HCT116 (cell line): ENCODE data around the gene CAMK2D. TPM values are rescaled to one million over a fixed set of nuclear protein-coding genes. Genes with fewer than 3 reads are reported as not detected.

ENCODE experiments used
- ATAC-seq: fragments of 200-7000 bp; cut with Tn5 transposase; 2 replicates; pipeline ENCODE4 v1.9.1; 2020; ENCODE audit warnings: mild to moderate bottlenecking, moderate library complexity
- BruUV-seq: library from RNA; stranded (reverse); fragments of 400-500 nt; replicated peaks from 2 replicates; lab custom pipeline; 2021; lab: Mats Ljungman, UMichigan
- CTCF ChIA-PET: fragments of 300-600 bp; sonication (Branson Sonifier 250); formaldehyde crosslinking; loops from one replicate; lab custom pipeline; 2021; ENCODE audit warnings: antibody characterized with exemption; lab: Charles Lee
- POLR2A ChIA-PET: fragments of 300-600, 350-600 bp; sonication (Branson Sonifier 250); formaldehyde crosslinking; loops from one replicate; lab custom pipeline; 2021; ENCODE audit warnings: antibody characterized with exemption; lab: Charles Lee
- RAD21 ChIA-PET, 2 experiments: fragments of 300-600 bp; sonication (Branson Sonifier 250); formaldehyde crosslinking; loops; one replicate each; lab custom pipeline; 2023; ENCODE audit warnings: low total read pairs in 2 of 2; ENCODE audit not compliant: uncharacterized antibody in 2 of 2, unreplicated experiment in 2 of 2, low non-redundant PET in 1 of 2; lab: Charles Lee
- DNase-seq: peaks from one replicate; pipeline ENCODE4 v3.0.0-alpha.2; 2010; ENCODE audit warnings: low read depth, low spot score
- H2AFZ ChIP-seq: fragments of 200-600 bp; shearing (Covaris generic), sonication (generic); 2 replicates; pipeline ENCODE4 v1.6.1; 2017; ENCODE audit warnings: low read depth, mixed run types, mixed read lengths, antibody characterized with exemption, low read length; ENCODE audit not compliant: poor library complexity, severe bottlenecking
- H3K27ac ChIP-seq: 2 replicates; pipeline ENCODE4 v1.5.1; 2012; ENCODE audit warnings: low read depth, low read length
- H3K27me3 ChIP-seq: fragments of 200-600 bp; sonication (generic); 2 replicates; pipeline ENCODE4 v1.6.1; 2016; ENCODE audit warnings: mixed run types, low read length, mixed read lengths; ENCODE audit not compliant: insufficient read depth
- H3K36me3 ChIP-seq, 2 experiments: fragments of 200-500 bp in 1 of 2; fragments of 200-600 bp in 1 of 2; sonication (Bioruptor generic) in 1 of 2; sonication (generic) in 1 of 2; 2 replicates each; pipeline versions ENCODE4 v1.5.1 to v1.6.1; 2014 to 2016; ENCODE audit warnings: low read length in 2 of 2, inconsistent platforms in 1 of 2, mixed read lengths in 1 of 2, mixed run types in 1 of 2; ENCODE audit not compliant: insufficient read depth in 2 of 2, control insufficient read depth in 1 of 2
- H3K4me1 ChIP-seq, 2 experiments: fragments of 200-600 bp in 1 of 2; sonication (generic) in 1 of 2; 2 replicates each; pipeline versions ENCODE4 v1.5.1 to v1.6.1; 2012 to 2017; ENCODE audit warnings: low read length in 2 of 2, inconsistent platforms in 1 of 2, mild to moderate bottlenecking in 1 of 2, mixed read lengths in 1 of 2, mixed run types in 1 of 2, moderate library complexity in 1 of 2; ENCODE audit not compliant: insufficient read depth in 2 of 2, control insufficient read depth in 1 of 2
- H3K4me2 ChIP-seq: fragments of 200-600 bp; sonication (generic); 2 replicates; pipeline ENCODE4 v1.6.1; 2017; ENCODE audit warnings: mixed run types, low read length, mixed read lengths
- H3K4me3 ChIP-seq, 2 experiments: fragments of 200-600 bp in 1 of 2; sonication (generic) in 1 of 2; replicated peaks in 1 of 2; 2 replicates each; pipeline ENCODE4 v1.5.1; 2011 to 2016; ENCODE audit warnings: low read length in 2 of 2, control low read depth in 1 of 2, low read depth in 1 of 2, mild to moderate bottlenecking in 1 of 2, mixed read lengths in 1 of 2, mixed run types in 1 of 2
- H3K79me2 ChIP-seq: fragments of 200-600 bp; sonication (generic); 2 replicates; pipeline ENCODE4 v1.6.1; 2017; ENCODE audit warnings: mild to moderate bottlenecking, mixed run types, low read length, moderate library complexity, mixed read lengths; ENCODE audit not compliant: insufficient read depth
- H3K9ac ChIP-seq: fragments of 200-600 bp; sonication (generic); 2 replicates; pipeline ENCODE4 v1.6.1; 2016; ENCODE audit warnings: low read length, mixed read lengths
- H3K9me2 ChIP-seq: fragments of 200-600 bp; sonication (generic), shearing (Covaris generic); 2 replicates; pipeline ENCODE4 v1.6.1; 2017; ENCODE audit warnings: mixed run types, mild to moderate bottlenecking, moderate library complexity; ENCODE audit not compliant: insufficient read depth
- H3K9me3 ChIP-seq, 2 experiments: fragments of 200-500 bp in 1 of 2; fragments of 200-600 bp in 1 of 2; sonication (Bioruptor generic) in 1 of 2; sonication (generic) in 1 of 2; 2 replicates each; pipeline ENCODE4 v1.6.1; 2014 to 2017; ENCODE audit warnings: low read length in 2 of 2, mixed read lengths in 2 of 2, inconsistent platforms in 1 of 2, low read depth in 1 of 2, mild to moderate bottlenecking in 1 of 2, mixed run types in 1 of 2, moderate library complexity in 1 of 2; ENCODE audit not compliant: control insufficient read depth in 1 of 2, insufficient read depth in 1 of 2
- H4K20me1 ChIP-seq: fragments of 200-600 bp; sonication (generic), shearing (Covaris generic); 2 replicates; pipeline ENCODE4 v1.6.1; 2017; ENCODE audit warnings: mixed run types, mild to moderate bottlenecking, moderate library complexity; ENCODE audit not compliant: insufficient read depth
- ATF3 ChIP-seq: IDR thresholded peaks from 2 replicates; pipeline ENCODE4 v1.6.1; 2012
- CBX3 ChIP-seq: IDR thresholded peaks from 2 replicates; pipeline ENCODE4 v1.6.1; 2012; ENCODE audit warnings: low read depth
- CEBPB ChIP-seq: IDR thresholded peaks from 2 replicates; pipeline ENCODE4 v1.6.1; 2012; ENCODE audit warnings: low read depth
- EGR1 ChIP-seq: IDR thresholded peaks from 2 replicates; pipeline ENCODE4 v1.6.1; 2012; ENCODE audit warnings: low read depth
- ELF1 ChIP-seq: IDR thresholded peaks from 2 replicates; pipeline ENCODE4 v1.6.1; 2012; ENCODE audit warnings: low read depth, borderline replicate concordance
- EZH2phosphoT487 ChIP-seq: fragments of 200-600 bp; IDR thresholded peaks from 2 replicates; pipeline ENCODE4 v1.6.1; 2018; ENCODE audit warnings: antibody characterized with exemption, borderline replicate concordance
- JUND ChIP-seq: IDR thresholded peaks from 2 replicates; pipeline ENCODE4 v1.6.1; 2012
- POLR2A ChIP-seq: IDR thresholded peaks from 2 replicates; pipeline ENCODE4 v1.7.0; 2011; ENCODE audit warnings: borderline replicate concordance; ENCODE audit not compliant: insufficient read depth, insufficient read length; ENCODE audit errors: extremely low read depth
- POLR2AphosphoS5 ChIP-seq: IDR thresholded peaks from 2 replicates; pipeline ENCODE4 v1.6.1; 2011; ENCODE audit warnings: mild to moderate bottlenecking, low read depth, low read length, moderate library complexity
- RAD21 ChIP-seq: IDR thresholded peaks from 2 replicates; pipeline ENCODE4 v1.6.1; 2012; ENCODE audit warnings: low read depth, mild to moderate bottlenecking
- SP1 ChIP-seq: IDR thresholded peaks from 2 replicates; pipeline ENCODE4 v1.6.1; 2012; ENCODE audit warnings: low read depth
- SRF ChIP-seq: IDR thresholded peaks from 2 replicates; pipeline ENCODE4 v1.6.1; 2012; ENCODE audit warnings: low read depth
- TCF7L2 ChIP-seq: IDR thresholded peaks from 2 replicates; pipeline ENCODE4 v1.7.0; 2011; ENCODE audit warnings: borderline replicate concordance, inconsistent platforms; ENCODE audit not compliant: insufficient read depth, insufficient read length; ENCODE audit errors: extremely low read depth
- ZNF274 ChIP-seq: fragments of 200-500 bp; sonication (Bioruptor generic); IDR thresholded peaks from 2 replicates; pipeline ENCODE4 v1.6.1; 2014; ENCODE audit warnings: mild to moderate bottlenecking, low read depth, low read length, inconsistent platforms
- intact Hi-C: fragments of 100-400 bp; cut with micrococcal nuclease; formaldehyde crosslinking; loops from 2 replicates; pipeline ENCODE4 v1.10.0; 2022
- total RNA-seq: library from RNA; stranded (reverse); gene quantifications from one replicate; pipeline ENCODE4 v1.2.1, GENCODE V29; 2021; ENCODE audit not compliant: unreplicated experiment
- TF ChIP-seq, protein P1 (sequence below): IDR thresholded peaks from 2 replicates; pipeline ENCODE4 v1.6.1; 2011; ENCODE audit warnings: mild to moderate bottlenecking, low read length, moderate library complexity; ENCODE audit not compliant: insufficient replicate concordance; ENCODE audit errors: extremely low read depth
- TF ChIP-seq, protein P2 (sequence below), 3 experiments: fragments of 200-600 bp in 1 of 3; sonication (generic) in 1 of 3; IDR thresholded peaks in 2 of 3; conservative IDR thresholded peaks in 1 of 3; 2 replicates each; pipeline ENCODE4 v1.5.1; 2012 to 2017; ENCODE audit warnings: low read depth in 2 of 3, low read length in 2 of 3, antibody characterized with exemption in 1 of 3, borderline replicate concordance in 1 of 3, control low read depth in 1 of 3, mild to moderate bottlenecking in 1 of 3, mixed read lengths in 1 of 3, mixed run types in 1 of 3, moderate library complexity in 1 of 3; ENCODE audit not compliant: insufficient read depth in 1 of 3
- TF ChIP-seq, protein P3 (sequence below): IDR thresholded peaks from 2 replicates; pipeline ENCODE4 v1.6.1; 2012
- TF ChIP-seq, protein P4 (sequence below): IDR thresholded peaks from 2 replicates; pipeline ENCODE4 v1.6.1; 2012; ENCODE audit warnings: low read depth

The CAMK2D gene
- total RNA-seq, 1 experiment from 2014 or later = 67.0 TPM

DNA sequence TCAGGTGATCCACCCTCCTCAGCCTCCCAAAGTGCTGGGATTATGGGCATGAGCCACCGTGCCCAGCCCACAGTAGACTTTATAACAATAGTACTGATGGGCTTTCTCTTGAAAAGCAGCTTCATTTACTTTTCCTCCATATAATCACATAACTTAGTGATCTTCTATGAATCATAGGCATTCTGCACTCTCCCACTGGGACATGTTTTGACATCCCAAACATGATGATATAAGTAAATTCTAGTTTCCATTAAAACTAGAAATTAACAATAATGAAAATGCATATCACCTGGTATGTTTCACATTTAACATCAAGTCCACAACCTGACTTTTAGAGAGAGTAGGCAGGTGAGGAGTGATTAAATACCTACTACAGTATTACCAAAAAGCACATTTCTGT, 96.5 kb downstream of the CAMK2D start:
- no peak for DNase-seq
- Histone ChIP-seq H3K79me2 (no peaks in the 10 kb centered on the region), H3K27me3 (no peaks in the 10 kb centered on the region), H3K27ac (no peak overlapping the region), H3K4me2 (no peak overlapping the region), H3K4me3 (no peak overlapping the region)
- RAD21 ChIA-PET = no interaction called here
- POLR2A ChIA-PET = no interaction called here
- no peak for ATAC-seq
- intact Hi-C loops = no loop called here
- TF ChIP-seq POLR2A = no peak
- no peak for TF ChIP-seq TCF7L2
- TF ChIP-seq SP1 = no peak
- no peak for TF ChIP-seq JUND
- no peak for TF ChIP-seq EGR1
- no peak for TF ChIP-seq CBX3
- TF ChIP-seq, protein P1, sequence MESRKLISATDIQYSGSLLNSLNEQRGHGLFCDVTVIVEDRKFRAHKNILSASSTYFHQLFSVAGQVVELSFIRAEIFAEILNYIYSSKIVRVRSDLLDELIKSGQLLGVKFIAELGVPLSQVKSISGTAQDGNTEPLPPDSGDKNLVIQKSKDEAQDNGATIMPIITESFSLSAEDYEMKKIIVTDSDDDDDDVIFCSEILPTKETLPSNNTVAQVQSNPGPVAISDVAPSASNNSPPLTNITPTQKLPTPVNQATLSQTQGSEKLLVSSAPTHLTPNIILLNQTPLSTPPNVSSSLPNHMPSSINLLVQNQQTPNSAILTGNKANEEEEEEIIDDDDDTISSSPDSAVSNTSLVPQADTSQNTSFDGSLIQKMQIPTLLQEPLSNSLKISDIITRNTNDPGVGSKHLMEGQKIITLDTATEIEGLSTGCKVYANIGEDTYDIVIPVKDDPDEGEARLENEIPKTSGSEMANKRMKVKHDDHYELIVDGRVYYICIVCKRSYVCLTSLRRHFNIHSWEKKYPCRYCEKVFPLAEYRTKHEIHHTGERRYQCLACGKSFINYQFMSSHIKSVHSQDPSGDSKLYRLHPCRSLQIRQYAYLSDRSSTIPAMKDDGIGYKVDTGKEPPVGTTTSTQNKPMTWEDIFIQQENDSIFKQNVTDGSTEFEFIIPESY = no peak
- TF ChIP-seq, protein P2, sequence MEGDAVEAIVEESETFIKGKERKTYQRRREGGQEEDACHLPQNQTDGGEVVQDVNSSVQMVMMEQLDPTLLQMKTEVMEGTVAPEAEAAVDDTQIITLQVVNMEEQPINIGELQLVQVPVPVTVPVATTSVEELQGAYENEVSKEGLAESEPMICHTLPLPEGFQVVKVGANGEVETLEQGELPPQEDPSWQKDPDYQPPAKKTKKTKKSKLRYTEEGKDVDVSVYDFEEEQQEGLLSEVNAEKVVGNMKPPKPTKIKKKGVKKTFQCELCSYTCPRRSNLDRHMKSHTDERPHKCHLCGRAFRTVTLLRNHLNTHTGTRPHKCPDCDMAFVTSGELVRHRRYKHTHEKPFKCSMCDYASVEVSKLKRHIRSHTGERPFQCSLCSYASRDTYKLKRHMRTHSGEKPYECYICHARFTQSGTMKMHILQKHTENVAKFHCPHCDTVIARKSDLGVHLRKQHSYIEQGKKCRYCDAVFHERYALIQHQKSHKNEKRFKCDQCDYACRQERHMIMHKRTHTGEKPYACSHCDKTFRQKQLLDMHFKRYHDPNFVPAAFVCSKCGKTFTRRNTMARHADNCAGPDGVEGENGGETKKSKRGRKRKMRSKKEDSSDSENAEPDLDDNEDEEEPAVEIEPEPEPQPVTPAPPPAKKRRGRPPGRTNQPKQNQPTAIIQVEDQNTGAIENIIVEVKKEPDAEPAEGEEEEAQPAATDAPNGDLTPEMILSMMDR (IDR thresholded peaks at IDR 0.05 in 2 of 3, conservative IDR thresholded peaks at IDR 0.05 in 1 of 3; ENCODE audit: borderline replicate concordance in 1 of 3, insufficient read depth in 1 of 3, low read depth in 2 of 3, low read length in 2 of 3) = no peak
- no peak for TF ChIP-seq RAD21
- no peak for TF ChIP-seq EZH2phosphoT487
- TF ChIP-seq, protein P3, sequence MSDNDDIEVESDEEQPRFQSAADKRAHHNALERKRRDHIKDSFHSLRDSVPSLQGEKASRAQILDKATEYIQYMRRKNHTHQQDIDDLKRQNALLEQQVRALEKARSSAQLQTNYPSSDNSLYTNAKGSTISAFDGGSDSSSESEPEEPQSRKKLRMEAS = no peak
- TF ChIP-seq CEBPB = no peak
- no peak for TF ChIP-seq ELF1
- TF ChIP-seq POLR2AphosphoS5 = no peak
- TF ChIP-seq ZNF274 = no peak
- no peak for TF ChIP-seq SRF
- TF ChIP-seq, protein P4, sequence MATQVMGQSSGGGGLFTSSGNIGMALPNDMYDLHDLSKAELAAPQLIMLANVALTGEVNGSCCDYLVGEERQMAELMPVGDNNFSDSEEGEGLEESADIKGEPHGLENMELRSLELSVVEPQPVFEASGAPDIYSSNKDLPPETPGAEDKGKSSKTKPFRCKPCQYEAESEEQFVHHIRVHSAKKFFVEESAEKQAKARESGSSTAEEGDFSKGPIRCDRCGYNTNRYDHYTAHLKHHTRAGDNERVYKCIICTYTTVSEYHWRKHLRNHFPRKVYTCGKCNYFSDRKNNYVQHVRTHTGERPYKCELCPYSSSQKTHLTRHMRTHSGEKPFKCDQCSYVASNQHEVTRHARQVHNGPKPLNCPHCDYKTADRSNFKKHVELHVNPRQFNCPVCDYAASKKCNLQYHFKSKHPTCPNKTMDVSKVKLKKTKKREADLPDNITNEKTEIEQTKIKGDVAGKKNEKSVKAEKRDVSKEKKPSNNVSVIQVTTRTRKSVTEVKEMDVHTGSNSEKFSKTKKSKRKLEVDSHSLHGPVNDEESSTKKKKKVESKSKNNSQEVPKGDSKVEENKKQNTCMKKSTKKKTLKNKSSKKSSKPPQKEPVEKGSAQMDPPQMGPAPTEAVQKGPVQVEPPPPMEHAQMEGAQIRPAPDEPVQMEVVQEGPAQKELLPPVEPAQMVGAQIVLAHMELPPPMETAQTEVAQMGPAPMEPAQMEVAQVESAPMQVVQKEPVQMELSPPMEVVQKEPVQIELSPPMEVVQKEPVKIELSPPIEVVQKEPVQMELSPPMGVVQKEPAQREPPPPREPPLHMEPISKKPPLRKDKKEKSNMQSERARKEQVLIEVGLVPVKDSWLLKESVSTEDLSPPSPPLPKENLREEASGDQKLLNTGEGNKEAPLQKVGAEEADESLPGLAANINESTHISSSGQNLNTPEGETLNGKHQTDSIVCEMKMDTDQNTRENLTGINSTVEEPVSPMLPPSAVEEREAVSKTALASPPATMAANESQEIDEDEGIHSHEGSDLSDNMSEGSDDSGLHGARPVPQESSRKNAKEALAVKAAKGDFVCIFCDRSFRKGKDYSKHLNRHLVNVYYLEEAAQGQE = no peak
- TF ChIP-seq ATF3 = no peak
- TF ChIP-seq, all 23 proteins: peak for 0
- Histone ChIP-seq H3K36me3 (no peaks in the 10 kb centered on the region), H3K9ac (no peak overlapping the region), H2AFZ (no peak overlapping the region), H3K4me1 (no peaks in the 10 kb centered on the region), H3K9me2 (no peaks in the 10 kb centered on the region), H4K20me1 (no peaks in the 10 kb centered on the region), H3K9me3 (no peaks in the 10 kb centered on the region)
- BruUV-seq = no TSS peak
- CTCF ChIA-PET = no interaction called here
